Measurements from ENCODE around the gene RELN.

The RELN gene

DNA sequence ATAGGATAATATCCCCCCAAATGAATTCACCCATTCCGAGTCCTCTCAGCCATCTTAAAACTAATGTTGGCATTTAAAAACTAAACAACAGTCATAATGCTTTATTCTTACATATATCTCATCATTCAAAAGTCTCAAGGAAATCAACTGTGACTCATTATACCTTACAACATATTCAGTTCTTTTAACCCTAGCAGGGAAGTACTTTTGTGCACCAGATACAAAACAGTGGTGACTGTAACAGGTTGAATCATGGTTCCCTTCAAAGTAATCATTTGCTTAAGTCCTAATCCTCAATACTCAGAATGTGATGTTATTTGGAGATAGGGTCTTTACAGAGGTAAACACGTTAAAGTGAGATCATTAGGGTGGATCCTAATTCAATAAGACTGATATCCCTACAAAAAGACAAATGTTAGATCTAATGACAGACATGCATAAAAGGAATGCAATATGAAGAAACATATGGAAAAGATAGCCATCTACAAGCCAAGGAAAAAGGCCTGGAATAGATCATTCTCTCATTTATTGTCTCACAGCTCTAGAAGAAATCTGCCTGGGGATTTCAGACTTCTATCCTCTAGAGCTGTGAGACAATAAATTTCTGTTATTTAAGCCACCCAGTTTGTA, 42.3 kb downstream of the RELN start:
- no peak for TF ChIP-seq ZFX (IDR thresholded peaks at IDR 0.05; ENCODE audit: borderline replicate concordance)
- TF ChIP-seq, protein P1, sequence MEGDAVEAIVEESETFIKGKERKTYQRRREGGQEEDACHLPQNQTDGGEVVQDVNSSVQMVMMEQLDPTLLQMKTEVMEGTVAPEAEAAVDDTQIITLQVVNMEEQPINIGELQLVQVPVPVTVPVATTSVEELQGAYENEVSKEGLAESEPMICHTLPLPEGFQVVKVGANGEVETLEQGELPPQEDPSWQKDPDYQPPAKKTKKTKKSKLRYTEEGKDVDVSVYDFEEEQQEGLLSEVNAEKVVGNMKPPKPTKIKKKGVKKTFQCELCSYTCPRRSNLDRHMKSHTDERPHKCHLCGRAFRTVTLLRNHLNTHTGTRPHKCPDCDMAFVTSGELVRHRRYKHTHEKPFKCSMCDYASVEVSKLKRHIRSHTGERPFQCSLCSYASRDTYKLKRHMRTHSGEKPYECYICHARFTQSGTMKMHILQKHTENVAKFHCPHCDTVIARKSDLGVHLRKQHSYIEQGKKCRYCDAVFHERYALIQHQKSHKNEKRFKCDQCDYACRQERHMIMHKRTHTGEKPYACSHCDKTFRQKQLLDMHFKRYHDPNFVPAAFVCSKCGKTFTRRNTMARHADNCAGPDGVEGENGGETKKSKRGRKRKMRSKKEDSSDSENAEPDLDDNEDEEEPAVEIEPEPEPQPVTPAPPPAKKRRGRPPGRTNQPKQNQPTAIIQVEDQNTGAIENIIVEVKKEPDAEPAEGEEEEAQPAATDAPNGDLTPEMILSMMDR (IDR thresholded peaks at IDR 0.05) = no peak
- no peak overlapping the region for H3K27ac ChIP-seq

DNA sequence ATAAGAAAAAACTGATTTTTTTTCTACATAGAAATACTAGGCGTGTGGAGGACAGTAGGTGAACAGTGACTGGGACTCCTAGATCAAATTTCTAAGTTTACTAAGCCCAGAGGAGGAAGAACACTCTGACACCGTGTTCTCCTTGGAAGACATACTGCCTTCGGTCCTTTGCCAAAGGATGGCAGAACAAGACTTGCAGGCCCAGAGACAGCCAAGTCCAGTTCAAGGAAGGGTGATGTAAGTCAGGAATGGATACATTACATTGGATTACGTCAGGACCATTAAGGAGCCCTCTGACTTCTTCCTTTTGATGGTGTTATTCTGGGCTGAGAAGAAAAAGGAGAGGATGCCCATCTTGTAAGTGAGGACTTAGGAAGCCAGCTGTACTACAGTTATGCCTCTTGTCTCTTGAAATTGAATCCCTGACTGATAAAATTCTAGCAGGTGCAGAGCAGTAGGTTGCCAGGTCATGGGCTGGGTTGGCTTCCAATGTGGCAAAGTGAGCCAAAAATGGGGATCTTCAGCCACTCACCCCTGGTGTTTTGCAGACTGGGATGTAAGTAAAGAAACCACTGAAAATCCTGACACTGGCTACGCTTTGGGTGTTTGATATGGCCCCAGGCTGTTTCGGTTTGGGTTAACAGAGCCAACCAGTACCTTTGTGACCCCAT, 45.1 kb downstream of the RELN start:
- no peak overlapping the region for H3K27ac ChIP-seq
- TF ChIP-seq ZFX (IDR thresholded peaks at IDR 0.05; ENCODE audit: borderline replicate concordance) = no peak
- TF ChIP-seq, protein P1 (IDR thresholded peaks at IDR 0.05) = no peak

DNA sequence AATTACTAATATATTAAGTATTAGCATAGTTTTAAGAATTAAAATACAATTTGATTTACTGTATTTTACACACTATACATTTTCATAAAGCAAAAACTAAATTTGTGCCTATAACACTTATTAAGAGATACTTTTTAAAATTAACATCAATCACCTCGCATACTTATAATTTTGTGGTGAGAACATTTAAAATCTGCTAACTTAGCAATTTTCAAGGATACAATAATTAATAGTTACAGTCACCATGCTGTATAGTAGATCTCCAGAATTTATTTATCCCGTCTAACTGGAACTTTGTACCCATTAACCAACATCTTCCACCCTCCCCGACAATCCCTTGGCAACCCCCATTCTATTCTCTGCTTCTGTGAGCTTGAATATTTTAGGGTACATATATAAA, 47.5 kb downstream of the RELN start:
- TF ChIP-seq, protein P1 (IDR thresholded peaks at IDR 0.05) = no peak
- no peak for TF ChIP-seq ZFX (IDR thresholded peaks at IDR 0.05; ENCODE audit: borderline replicate concordance)
- H3K27ac ChIP-seq = no peak overlapping the region

- no peak overlapping the region for H3K27ac ChIP-seq
- TF ChIP-seq, protein P1 (IDR thresholded peaks at IDR 0.05) = no peak
- TF ChIP-seq ZFX (IDR thresholded peaks at IDR 0.05; ENCODE audit: borderline replicate concordance) = no peak
Observed at GRCh38 chr7:103940382-103941268, 48.8 kb downstream of the RELN start.

- TF ChIP-seq, protein P1 (IDR thresholded peaks at IDR 0.05) = no peak
- TF ChIP-seq ZFX (IDR thresholded peaks at IDR 0.05; ENCODE audit: borderline replicate concordance) = no peak
Observed at GRCh38 chr7:103937680-103938079, 51.8 kb downstream of the RELN start.

DNA sequence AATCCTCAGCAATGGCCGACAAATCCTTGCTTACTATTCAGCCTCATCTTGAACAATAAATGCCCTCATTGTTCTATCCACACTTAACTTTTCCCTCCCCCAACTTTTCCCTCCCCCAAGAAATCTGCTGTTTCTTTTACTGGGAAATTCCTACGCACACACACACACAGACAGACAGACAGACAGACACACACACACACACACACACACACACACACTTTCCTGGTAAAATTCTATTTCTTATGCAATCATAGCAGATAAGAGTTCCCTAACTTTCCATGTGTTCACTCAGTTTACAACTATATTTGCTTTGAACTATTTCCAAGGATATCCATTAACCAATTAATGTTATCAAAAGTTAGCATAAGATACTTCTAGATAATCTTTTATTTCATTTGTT, 52.9 kb downstream of the RELN start:
- no peak overlapping the region for H3K27ac ChIP-seq

More at GRCh38 chr7:103937680-103938079, 51.8 kb downstream of the RELN start:
- H3K27ac ChIP-seq = no peak overlapping the region

More for the DNA sequence above, 52.9 kb downstream of the RELN start:
- no peak for TF ChIP-seq ZFX (IDR thresholded peaks at IDR 0.05; ENCODE audit: borderline replicate concordance)
- TF ChIP-seq, protein P1 (IDR thresholded peaks at IDR 0.05) = no peak

Measured in 22Rv1 (cell line).